Heart right ventricle (tissue), 16 donors: ENCODE measurements around the gene CTSD. TPM values are rescaled to one million over a fixed set of nuclear protein-coding genes. Genes with fewer than 3 reads are reported as not detected.
A peak's percentile ranks its signal among the peaks of the same experiment; 100 is the strongest.

Experiments
- ATAC-seq, 8 donors: fragments of 200-7000 bp; cut with Tn5 transposase; one replicate each; pipeline ENCODE4 v1.9.1; 2020; ENCODE audit warnings: mild to moderate bottlenecking in 8 of 8, moderate library complexity in 8 of 8, moderate number of reproducible peaks in 1 of 8
- DNase-seq, 2 donors: peaks; one replicate each; pipeline ENCODE4 v3.0.0-alpha.2; 2020
- H3K27ac ChIP-seq, 10 donors: fragments of 200-600 bp; sonication (generic) in 2 of 10; one replicate each; pipeline versions ENCODE4 v1.5.0 to v1.8.0; 2020 to 2022; ENCODE audit warnings: mild to moderate bottlenecking in 3 of 10
- H3K27me3 ChIP-seq, 7 donors: fragments of 200-600 bp; one replicate each; pipeline ENCODE4 v1.8.0; 2021 to 2022; ENCODE audit warnings: mild to moderate bottlenecking in 2 of 7
- H3K36me3 ChIP-seq, 9 donors: fragments of 200-600 bp; sonication (generic) in 1 of 9; one replicate each; pipeline versions ENCODE4 v1.5.0 to v1.8.0; 2020 to 2022; ENCODE audit warnings: mild to moderate bottlenecking in 2 of 9
- H3K4me1 ChIP-seq, 9 donors: fragments of 200-600 bp; sonication (generic) in 1 of 9; one replicate each; pipeline versions ENCODE4 v1.5.0 to v1.8.0; 2020 to 2022; ENCODE audit warnings: mild to moderate bottlenecking in 4 of 9
- H3K4me3 ChIP-seq, 10 donors: fragments of 200-600 bp; sonication (generic) in 2 of 10; one replicate each; pipeline versions ENCODE4 v1.5.0 to v1.8.0; 2020 to 2022; ENCODE audit warnings: mild to moderate bottlenecking in 7 of 10, moderate library complexity in 2 of 10
- H3K9me3 ChIP-seq, 11 donors: fragments of 200-600 bp in 10 of 11; sonication (generic) in 2 of 11; one replicate each; pipeline versions ENCODE4 v1.5.0 to v1.8.0; 2013 to 2022; ENCODE audit warnings: mild to moderate bottlenecking in 2 of 11, control low read depth in 1 of 11, moderate library complexity in 1 of 11
- WGBS, 2 donors: extraction: QIAGEN DNeasy Blood & Tissue Kit; methylation state at CpG; one replicate each; pipeline ENCODE4 v1.1.7; 2013; ENCODE audit warnings: inconsistent platforms in 1 of 2; 5-methylcytosine and 5-hydroxymethylcytosine counted together
- intact Hi-C, 10 donors: fragments of 100-400 bp; cut with DNase I; formaldehyde crosslinking; loops; one replicate each; pipeline versions ENCODE4 v1.11.1 to v1.14.2; 2022
- polyA plus RNA-seq, 2 donors: library from polyadenylated mRNA; stranded (reverse); fragments of 200-250 nt; gene quantifications; one replicate each; pipeline ENCODE4 v1.2.3, GENCODE V29; 2013
- total RNA-seq, 10 donors: library from RNA; stranded (reverse); fragmentation: NEBNext Ultra II Directional in 3 of 10; extraction: Animal tissue kit (Norgen Biotek cat#: 25700) in 3 of 10; gene quantifications; one replicate each; pipeline versions ENCODE4 v1.2.1 to v1.2.4, GENCODE V29; 2021 to 2023
- TF ChIP-seq, protein P1 (sequence below), 9 donors: fragments of 200-600 bp; sonication (generic) in 2 of 9; IDR thresholded peaks; one replicate each; pipeline versions ENCODE4 v1.5.0 to v1.8.0; 2021 to 2022; ENCODE audit warnings: antibody characterized with exemption in 9 of 9, mild to moderate bottlenecking in 5 of 9, moderate library complexity in 1 of 9
- donor health status: Arrhythmogenic right ventricular cardiomyopathy.
- donor health status: ischemic (EF 13 %, LVEDD 7.1; RV severe dilation, severe dysfunction).
- donor health status: healthy with polysubstance abuse.
- donor health status: DM: no; HTN: yes; CAD: no.
- donor health status: DM: no; HTN: no; CAD: no.
- donor health status: ischemic (EF 25% LVEDD 6.9; RV normal size, moderate dysfunction).
- donor health status: ischemic (EF 25% LVEDD 5.7; RV mildly dilated, moderate dysfunction).
- donor health status: healthy.
- donor health status: DM: yes; HTN: yes; CAD: no.
- donor health status: Ischemic cardiomyopathy.
- donor health status: ischemic (EF 35%, LVEDD 5.7; RV mildly dilated, moderate dysfunction).
- donor health status: nonischemic (EF 11% LVEDD 7.7; RV severe dilation, severe dysfunction).
- donor health status: DM: yes; HTN: yes; CAD: no.
- donor health status: PGD.
- donor health status: ischemic (EF 29% LVEDD 5.4; RV normal size, mild dysfunction).
- donor health status: nonischemic (EF 23%, LVEDD 6.1; RV moderate dilation, normal function).

The CTSD gene
- total and polyA plus RNA-seq, 12 donors, result 431 to 1,070 (median 786) TPM

DNA sequence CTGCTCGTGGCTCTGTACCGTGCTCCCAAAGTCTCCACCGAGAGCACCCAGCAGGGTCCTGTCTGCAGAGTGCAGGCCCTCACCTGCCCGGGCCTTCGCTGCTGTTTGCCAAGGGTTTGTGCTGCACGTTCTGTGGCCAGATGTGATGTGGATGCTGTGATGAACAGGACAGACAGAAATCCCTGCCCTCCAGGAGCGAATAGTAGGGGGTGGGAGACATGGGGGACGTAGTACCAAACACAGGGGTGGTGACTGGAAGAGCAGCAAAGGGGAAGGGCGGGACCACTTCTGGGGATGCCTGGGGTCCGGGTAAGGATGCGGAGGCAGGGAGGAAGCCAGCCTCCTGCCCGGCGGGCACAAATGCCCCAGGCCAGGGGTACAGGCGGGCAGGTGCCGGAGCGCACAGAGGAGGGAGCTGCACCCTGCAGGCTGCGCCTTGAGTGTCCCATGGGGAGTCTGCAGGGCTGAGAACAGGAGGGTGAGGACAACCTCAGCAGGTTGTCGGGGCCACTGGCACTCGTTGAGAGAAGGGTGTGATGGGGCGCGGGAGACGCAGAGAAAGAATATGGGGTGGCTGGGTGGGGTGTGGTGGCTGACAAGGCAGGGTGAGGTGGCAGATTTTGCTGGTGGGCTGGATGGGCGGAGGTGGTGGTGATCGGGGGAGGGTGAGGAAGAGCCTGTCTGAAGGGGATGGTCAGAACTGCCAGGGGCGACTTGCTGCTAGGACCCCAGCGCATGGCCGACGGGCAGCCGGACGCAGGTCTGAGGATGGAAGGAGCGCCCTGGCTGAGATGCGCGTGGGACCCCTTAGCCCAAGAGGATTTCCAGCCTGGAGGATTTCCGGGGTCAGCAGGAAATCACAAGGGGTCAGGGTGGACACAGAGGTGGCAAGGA is 16.3 kb upstream of the CTSD start:
- peaks cover 0 to 25% (median 5%) of the 10 kb centered on the region in 7 donors for H3K27me3 ChIP-seq
- WGBS, 2 donors, result 76 to 81% methylated on average over 33 to 34 of the region's 34 CpGs
- peaks cover 0 to 52% (median 0%) of the 10 kb centered on the region in 9 donors for H3K4me1 ChIP-seq
- H3K36me3 ChIP-seq, result no peaks in the 10 kb centered on the region
- TF ChIP-seq, protein P1, sequence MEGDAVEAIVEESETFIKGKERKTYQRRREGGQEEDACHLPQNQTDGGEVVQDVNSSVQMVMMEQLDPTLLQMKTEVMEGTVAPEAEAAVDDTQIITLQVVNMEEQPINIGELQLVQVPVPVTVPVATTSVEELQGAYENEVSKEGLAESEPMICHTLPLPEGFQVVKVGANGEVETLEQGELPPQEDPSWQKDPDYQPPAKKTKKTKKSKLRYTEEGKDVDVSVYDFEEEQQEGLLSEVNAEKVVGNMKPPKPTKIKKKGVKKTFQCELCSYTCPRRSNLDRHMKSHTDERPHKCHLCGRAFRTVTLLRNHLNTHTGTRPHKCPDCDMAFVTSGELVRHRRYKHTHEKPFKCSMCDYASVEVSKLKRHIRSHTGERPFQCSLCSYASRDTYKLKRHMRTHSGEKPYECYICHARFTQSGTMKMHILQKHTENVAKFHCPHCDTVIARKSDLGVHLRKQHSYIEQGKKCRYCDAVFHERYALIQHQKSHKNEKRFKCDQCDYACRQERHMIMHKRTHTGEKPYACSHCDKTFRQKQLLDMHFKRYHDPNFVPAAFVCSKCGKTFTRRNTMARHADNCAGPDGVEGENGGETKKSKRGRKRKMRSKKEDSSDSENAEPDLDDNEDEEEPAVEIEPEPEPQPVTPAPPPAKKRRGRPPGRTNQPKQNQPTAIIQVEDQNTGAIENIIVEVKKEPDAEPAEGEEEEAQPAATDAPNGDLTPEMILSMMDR (IDR thresholded peaks at IDR 0.05), result no peak
- DNase-seq (no peak), ATAC-seq (no peak)
- peak overlapping the region in 1 of 10 donors; percentile 81 for H3K27ac ChIP-seq
- peaks cover 0 to 6% (median 0%) of the 10 kb centered on the region in 11 donors for H3K9me3 ChIP-seq
- intact Hi-C loops, result loop anchor here in 1 of 10 donors (10.0 kb wide), 1 partner anchor 45 kb away; no protein-coding TSS in a partner anchor
- H3K4me3 ChIP-seq, result no peak overlapping the region

DNA sequence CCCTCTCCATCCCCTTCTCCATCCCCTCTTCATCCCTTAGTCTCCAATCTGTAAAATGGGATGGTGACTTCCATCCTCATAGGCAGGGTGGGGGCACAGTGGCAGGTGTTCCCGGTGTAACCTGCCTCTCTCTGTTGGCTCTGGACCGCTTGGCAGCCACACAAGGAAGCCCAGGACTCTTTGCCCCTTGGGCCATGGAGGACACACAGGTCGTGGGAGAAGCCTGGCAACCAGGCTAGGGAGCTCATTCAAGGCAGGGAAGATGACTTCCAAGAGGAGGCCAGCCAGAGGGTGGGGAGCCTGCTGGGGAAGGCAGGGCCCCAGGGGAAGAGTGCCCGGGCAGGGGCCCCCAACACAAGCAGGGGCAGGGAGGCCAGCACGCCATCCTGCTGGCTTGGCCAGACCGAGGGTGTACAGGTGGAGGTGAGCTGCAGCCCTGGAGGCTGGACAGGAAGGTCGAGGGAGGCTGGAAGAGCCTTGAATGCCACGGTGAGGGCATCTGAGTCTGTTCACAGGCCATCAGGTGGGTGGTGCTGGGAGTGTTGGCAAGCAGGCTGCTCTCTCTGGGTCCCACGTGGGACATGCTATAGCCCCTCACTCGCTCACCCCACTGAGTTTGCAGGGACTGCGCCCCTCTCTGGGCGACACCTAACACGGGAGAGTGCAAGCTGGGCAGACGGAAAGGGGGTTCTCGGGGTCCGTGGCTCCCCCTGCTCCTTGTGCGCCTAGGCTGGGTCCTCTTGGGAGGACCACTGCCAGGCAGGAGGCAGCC is 15.5 kb upstream of the CTSD start:
- intact Hi-C loops, result loop anchor here in 1 of 10 donors (10.0 kb wide), 1 partner anchor 46 kb away; no protein-coding TSS in a partner anchor
- Histone ChIP-seq H3K4me3 (no peak overlapping the region), H3K27ac (no peak overlapping the region), H3K4me1 (peaks cover 0 to 52% (median 0%) of the 10 kb centered on the region in 9 donors), H3K9me3 (peaks cover 0 to 6% (median 0%) of the 10 kb centered on the region in 11 donors), H3K36me3 (no peaks in the 10 kb centered on the region), H3K27me3 (peaks cover 0 to 25% (median 5%) of the 10 kb centered on the region in 7 donors)
- DNase-seq (no peak), ATAC-seq (no peak)
- 79 to 84% methylated on average over 17 of the region's 17 CpGs for WGBS, 2 donors
- TF ChIP-seq, protein P1 (IDR thresholded peaks at IDR 0.05), result no peak

DNA sequence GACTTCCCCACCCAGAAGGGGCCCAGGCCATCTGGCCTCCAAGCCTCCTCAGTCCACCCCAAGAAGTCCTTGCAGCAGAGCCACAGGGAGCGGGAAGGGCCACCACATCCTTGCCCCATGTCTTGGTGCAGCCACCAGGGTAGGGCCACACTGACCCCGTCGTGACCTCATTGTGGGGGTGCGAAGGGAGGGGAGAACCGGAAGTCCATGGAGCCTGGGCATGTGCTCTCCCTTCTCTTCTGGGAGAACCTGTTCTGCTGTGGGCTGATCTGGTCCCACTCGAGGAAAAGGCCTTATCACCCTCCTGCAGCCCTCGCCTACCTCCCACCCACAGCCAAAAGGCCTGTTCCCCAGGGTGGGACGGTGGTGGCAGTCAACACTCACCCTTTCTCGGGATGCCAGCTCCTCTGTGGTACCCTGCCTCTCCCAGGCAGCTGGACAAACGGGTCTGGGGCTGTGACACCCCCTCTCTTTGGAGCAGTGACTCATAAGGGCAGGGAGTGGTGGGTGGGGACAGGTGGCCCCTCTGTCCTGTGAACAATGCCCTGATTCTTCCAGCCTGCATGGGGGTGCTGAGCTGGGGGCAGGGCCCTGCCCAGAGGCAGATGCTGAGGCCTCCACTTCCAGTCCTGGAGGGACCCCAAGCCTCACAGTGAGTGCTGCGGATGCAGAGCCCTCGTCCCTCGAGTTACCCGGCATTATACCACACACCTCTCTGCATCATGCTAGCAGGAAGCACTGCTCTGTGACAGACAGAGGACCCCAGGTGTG is 14.6 kb upstream of the CTSD start:
- H3K9me3 ChIP-seq, result peaks cover 0 to 6% (median 0%) of the 10 kb centered on the region in 11 donors
- no peaks in the 10 kb centered on the region for H3K36me3 ChIP-seq
- no peak for DNase-seq
- intact Hi-C loops, result loop anchor here in 1 of 10 donors (10.0 kb wide), 1 partner anchor 46 kb away; no protein-coding TSS in a partner anchor
- peaks cover 0 to 21% (median 5%) of the 10 kb centered on the region in 7 donors for H3K27me3 ChIP-seq
- peaks cover 0 to 55% (median 0%) of the 10 kb centered on the region in 9 donors for H3K4me1 ChIP-seq
- H3K27ac ChIP-seq, result peak overlapping the region in 1 of 10 donors; percentile 73
- H3K4me3 ChIP-seq, result no peak overlapping the region
- TF ChIP-seq, protein P1 (IDR thresholded peaks at IDR 0.05), result no peak
- ATAC-seq, result no peak
- 71 to 75% methylated on average over 14 of the region's 14 CpGs for WGBS, 2 donors
